Tibial nerve (tissue), 3 donors: ENCODE results near the gene SLC6A16.

ENCODE experiments used
- CTCF ChIP-seq, 5 experiments: fragments of 200-600 bp in 3 of 5; fragments of 450-650 bp in 2 of 5; sonication (generic) in 3 of 5; IDR thresholded peaks; one replicate each; pipeline ENCODE4 v1.5.1; 2016 to 2019; ENCODE audit warnings: antibody characterized with exemption in 5 of 5, mild to moderate bottlenecking in 3 of 5, moderate library complexity in 2 of 5
- POLR2A ChIP-seq, 2 donors: fragments of 450-650 bp; IDR thresholded peaks; one replicate each; pipeline ENCODE4 v1.6.1; 2017; ENCODE audit warnings: antibody characterized with exemption in 2 of 2, mild to moderate bottlenecking in 2 of 2, moderate library complexity in 2 of 2

- peak; percentile 21 to 50 (median 27) for TF ChIP-seq CTCF (IDR thresholded peaks at IDR 0.05)
- no peak for TF ChIP-seq POLR2A (IDR thresholded peaks at IDR 0.05)
These were observed 3.0 kb upstream of the SLC6A16 start for GRCh38 chr19:49327878-49328544.
